Endothelial cell of umbilical vein (primary cell): Measurements from ENCODE around the gene ZBTB20. TPM values are rescaled to one million over a fixed set of nuclear protein-coding genes. Genes with fewer than 3 reads are reported as not detected.

Experiments used
- BruUV-seq: library from RNA; stranded (reverse); fragments of 400-500 nt; replicated peaks from 2 replicates; lab custom pipeline; 2021; lab: Mats Ljungman, UMichigan
- CTCF ChIA-PET: fragments of 300-600, 350-600 bp; sonication (Branson Sonifier 250); formaldehyde crosslinking; loops from one replicate; lab custom pipeline; 2021; ENCODE audit warnings: antibody characterized with exemption, inconsistent platforms; lab: Charles Lee
- POLR2A ChIA-PET: fragments of 300-600, 350-600 bp; sonication (Branson Sonifier 250); formaldehyde crosslinking; loops from one replicate; lab custom pipeline; 2021; ENCODE audit warnings: antibody characterized with exemption, inconsistent platforms; lab: Charles Lee
- DNase-seq: peaks from one replicate; pipeline ENCODE4 v3.0.0-alpha.2; 2011; ENCODE audit warnings: low read depth, low spot score
- FAIRE-seq: peaks from 2 replicates; lab custom pipeline; 2011; peaks lifted over from hg19 to GRCh38; lab: Jason Lieb, UNC
- H2AFZ ChIP-seq: 2 replicates; pipeline ENCODE4 v1.6.0; 2012; ENCODE audit warnings: low read depth, low read length, control low read depth, inconsistent platforms
- H3K27ac ChIP-seq: 2 replicates; pipeline ENCODE4 v1.5.1; 2011; ENCODE audit warnings: low read depth, mild to moderate bottlenecking, control low read depth, low read length, moderate library complexity; ENCODE audit not compliant: insufficient read depth
- H3K27me3 ChIP-seq, 2 experiments: 2 replicates each; pipeline versions ENCODE4 v1.6.0 to v1.6.1; 2011; ENCODE audit warnings: low read length in 2 of 2, mixed read lengths in 1 of 2; ENCODE audit not compliant: control insufficient read depth in 2 of 2, insufficient read depth in 2 of 2
- H3K36me3 ChIP-seq, 2 experiments: 2 replicates in 1 of 2; 3 replicates in 1 of 2; pipeline ENCODE4 v1.5.1; 2011; ENCODE audit warnings: low read length in 2 of 2, mild to moderate bottlenecking in 1 of 2, moderate library complexity in 1 of 2; ENCODE audit not compliant: control insufficient read depth in 2 of 2, insufficient read depth in 2 of 2; ENCODE audit errors: extremely low read depth in 1 of 2
- H3K4me1 ChIP-seq: 3 replicates; pipeline ENCODE4 v1.5.1; 2011; ENCODE audit warnings: mild to moderate bottlenecking, low read length; ENCODE audit not compliant: control insufficient read depth, insufficient read depth; ENCODE audit errors: extremely low read depth
- H3K4me2 ChIP-seq: 2 replicates; pipeline ENCODE4 v1.6.1; 2011; ENCODE audit warnings: low read length, control low read depth, mixed read lengths; ENCODE audit not compliant: insufficient read depth
- H3K4me3 ChIP-seq, 3 experiments: fragments of 200-600 bp in 1 of 3; sonication (generic), shearing (Covaris generic) in 1 of 3; replicated peaks in 1 of 3; 2 replicates each; pipeline ENCODE4 v1.5.1; 2011 to 2016; ENCODE audit warnings: control low read depth in 3 of 3, low read length in 3 of 3, mild to moderate bottlenecking in 2 of 3, inconsistent platforms in 1 of 3, low read depth in 1 of 3, moderate library complexity in 1 of 3; ENCODE audit not compliant: insufficient read depth in 1 of 3
- H3K79me2 ChIP-seq: 2 replicates; pipeline ENCODE4 v1.6.0; 2012; ENCODE audit warnings: low read length, inconsistent platforms; ENCODE audit not compliant: control insufficient read depth, insufficient read depth
- H3K9ac ChIP-seq: replicated peaks from 2 replicates; pipeline ENCODE3; 2011; ENCODE audit warnings: low read length, control low read depth; ENCODE audit not compliant: insufficient read depth; ENCODE audit errors: extremely low read depth
- H3K9me1 ChIP-seq: replicated peaks from 3 replicates; pipeline ENCODE4 v1.6.0; 2011; ENCODE audit warnings: mild to moderate bottlenecking, low read length; ENCODE audit not compliant: control insufficient read depth, insufficient read depth; ENCODE audit errors: extremely low read depth
- H3K9me3 ChIP-seq: replicated peaks from 2 replicates; pipeline ENCODE4 v1.5.1; 2012; ENCODE audit warnings: low read length, inconsistent platforms; ENCODE audit not compliant: control insufficient read depth, insufficient read depth
- H4K20me1 ChIP-seq: replicated peaks from 2 replicates; pipeline ENCODE3; 2011; ENCODE audit warnings: mild to moderate bottlenecking, low read length; ENCODE audit not compliant: control insufficient read depth, insufficient read depth; ENCODE audit errors: extremely low read depth
- EZH2 ChIP-seq: IDR thresholded peaks from 2 replicates; pipeline ENCODE4 v1.6.1; 2012; ENCODE audit warnings: borderline replicate concordance, low read depth, mild to moderate bottlenecking, moderate library complexity, low read length, inconsistent platforms; ENCODE audit not compliant: severe bottlenecking
- FOS ChIP-seq: IDR thresholded peaks from 2 replicates; pipeline ENCODE4 v1.6.1; 2011; ENCODE audit warnings: mild to moderate bottlenecking, low read length, moderate library complexity, borderline replicate concordance; ENCODE audit not compliant: insufficient read depth
- GATA2 ChIP-seq: IDR thresholded peaks from 2 replicates; pipeline ENCODE4 v1.7.0; 2011; ENCODE audit warnings: low read depth, mild to moderate bottlenecking, moderate library complexity, mixed read lengths, low read length; ENCODE audit not compliant: insufficient read length, insufficient read depth
- JUN ChIP-seq: IDR thresholded peaks from 2 replicates; pipeline ENCODE4 v1.6.1; 2011; ENCODE audit warnings: borderline replicate concordance, low read depth; ENCODE audit not compliant: insufficient read length, insufficient read depth
- MYC ChIP-seq: IDR thresholded peaks from one replicate; pipeline ENCODE4 v1.6.1; 2011; ENCODE audit warnings: mild to moderate bottlenecking, low read depth, low read length
- POLR2A ChIP-seq: IDR thresholded peaks from 2 replicates; pipeline ENCODE4 v1.6.1; 2012; ENCODE audit warnings: low read depth, mild to moderate bottlenecking, control low read depth, low read length
- POLR2AphosphoS5 ChIP-seq: IDR thresholded peaks from 2 replicates; pipeline ENCODE4 v1.6.1; 2012; ENCODE audit warnings: low read depth, mild to moderate bottlenecking, control low read depth, low read length, moderate library complexity; ENCODE audit not compliant: insufficient read depth
- dilution Hi-C: fragments of 300-500 bp; cut with MboI; formaldehyde crosslinking; loops from one replicate; pipeline ENCODE4 v1.15.0; 2019; ENCODE audit warnings: low sequenced_read_pairs; ENCODE audit not compliant: extremely low pct_ligation_motif_present
- intact Hi-C: fragments of 100-400 bp; cut with micrococcal nuclease; formaldehyde crosslinking; loops from one replicate; pipeline ENCODE4 v1.10.0; 2022
- polyA plus RNA-seq, 4 experiments: library from polyadenylated mRNA; depleted of rRNA in 3 of 4; stranded (reverse) in 3 of 4; unstranded in 1 of 4; fragments of >200 nt; gene quantifications; 2 replicates each; pipeline versions ENCODE4 v1.2.1 to v1.2.3, GENCODE V29; 2011 to 2012; ENCODE audit warnings: missing spikeins in 1 of 4
- total RNA-seq: library from RNA; stranded (reverse); gene quantifications from 2 replicates; pipeline ENCODE4 v1.2.3, GENCODE V29; 2021
- TF ChIP-seq, protein P1 (sequence below): IDR thresholded peaks from 2 replicates; pipeline ENCODE4 v1.6.1; 2011; ENCODE audit not compliant: insufficient read depth, insufficient read length
- TF ChIP-seq, protein P2 (sequence below), 2 donors: IDR thresholded peaks; 1 replicate in 1 of 2; 2 replicates in 1 of 2; pipeline ENCODE4 v1.5.1; 2011; ENCODE audit warnings: low read length in 2 of 2, mild to moderate bottlenecking in 2 of 2, moderate library complexity in 2 of 2, control low read depth in 1 of 2, inconsistent platforms in 1 of 2, low read depth in 1 of 2; ENCODE audit not compliant: insufficient read depth in 1 of 2; ENCODE audit errors: extremely low read depth in 1 of 2

ZBTB20 gene
- total and polyA plus RNA-seq, 2 donors (not counting 3 experiments of a cell fraction or from before 2014, with no cell fraction given) = 2.1 to 20.5 TPM

DNA sequence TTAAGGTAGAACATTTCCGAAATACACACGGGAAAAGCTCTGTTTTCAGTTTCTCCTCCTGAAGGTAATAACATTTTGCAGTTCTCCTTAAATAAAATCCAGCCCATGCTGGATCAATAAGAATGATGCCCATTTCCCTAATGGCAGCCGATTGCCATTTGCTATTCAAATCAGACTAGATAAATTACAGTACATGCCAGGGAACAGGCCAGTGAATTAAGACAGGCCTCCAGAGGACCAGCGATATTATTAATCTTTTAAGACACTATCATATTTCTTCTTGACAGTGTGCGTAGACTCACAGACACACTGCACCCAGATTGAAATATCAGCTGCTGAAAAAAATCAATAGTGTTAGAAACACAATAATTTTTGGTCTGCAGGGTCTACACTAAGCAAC lies 431.0 kb downstream of the ZBTB20 start:
- BruUV-seq = no TSS peak
- no peaks in the 10 kb centered on the region for H3K4me1 ChIP-seq
- no peak overlapping the region for H3K4me3 ChIP-seq
- H3K36me3 ChIP-seq = no peaks in the 10 kb centered on the region
- no peak overlapping the region for H3K4me2 ChIP-seq
- H3K9me1 ChIP-seq = no peaks in the 10 kb centered on the region
- TF ChIP-seq, protein P1, sequence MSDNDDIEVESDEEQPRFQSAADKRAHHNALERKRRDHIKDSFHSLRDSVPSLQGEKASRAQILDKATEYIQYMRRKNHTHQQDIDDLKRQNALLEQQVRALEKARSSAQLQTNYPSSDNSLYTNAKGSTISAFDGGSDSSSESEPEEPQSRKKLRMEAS = no peak
- no peak for TF ChIP-seq FOS
- TF ChIP-seq, protein P2, sequence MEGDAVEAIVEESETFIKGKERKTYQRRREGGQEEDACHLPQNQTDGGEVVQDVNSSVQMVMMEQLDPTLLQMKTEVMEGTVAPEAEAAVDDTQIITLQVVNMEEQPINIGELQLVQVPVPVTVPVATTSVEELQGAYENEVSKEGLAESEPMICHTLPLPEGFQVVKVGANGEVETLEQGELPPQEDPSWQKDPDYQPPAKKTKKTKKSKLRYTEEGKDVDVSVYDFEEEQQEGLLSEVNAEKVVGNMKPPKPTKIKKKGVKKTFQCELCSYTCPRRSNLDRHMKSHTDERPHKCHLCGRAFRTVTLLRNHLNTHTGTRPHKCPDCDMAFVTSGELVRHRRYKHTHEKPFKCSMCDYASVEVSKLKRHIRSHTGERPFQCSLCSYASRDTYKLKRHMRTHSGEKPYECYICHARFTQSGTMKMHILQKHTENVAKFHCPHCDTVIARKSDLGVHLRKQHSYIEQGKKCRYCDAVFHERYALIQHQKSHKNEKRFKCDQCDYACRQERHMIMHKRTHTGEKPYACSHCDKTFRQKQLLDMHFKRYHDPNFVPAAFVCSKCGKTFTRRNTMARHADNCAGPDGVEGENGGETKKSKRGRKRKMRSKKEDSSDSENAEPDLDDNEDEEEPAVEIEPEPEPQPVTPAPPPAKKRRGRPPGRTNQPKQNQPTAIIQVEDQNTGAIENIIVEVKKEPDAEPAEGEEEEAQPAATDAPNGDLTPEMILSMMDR (IDR thresholded peaks at IDR 0.05; ENCODE audit: extremely low read depth in 1 of 2, insufficient read depth in 1 of 2, low read depth in 1 of 2, low read length in 2 of 2) = no peak
- TF ChIP-seq JUN = no peak
- TF ChIP-seq GATA2 = no peak
- no peak for TF ChIP-seq MYC
- TF ChIP-seq POLR2AphosphoS5 = no peak
- TF ChIP-seq POLR2A = no peak
- no peak for TF ChIP-seq EZH2
- H3K9ac ChIP-seq = no peak overlapping the region
- dilution Hi-C loops (no loop called here), intact Hi-C loops (no loop called here)
- no peak overlapping the region for H3K27ac ChIP-seq
- no peaks in the 10 kb centered on the region for H3K79me2 ChIP-seq
- no peaks in the 10 kb centered on the region for H3K9me3 ChIP-seq
- no peaks in the 10 kb centered on the region for H3K27me3 ChIP-seq
- POLR2A ChIA-PET = no interaction called here
- no peak for DNase-seq
- CTCF ChIA-PET = interaction anchor here (1.8 kb wide), 1 partner anchor 24 kb away, joined by 5 read pairs; no protein-coding TSS in a partner anchor
- no peak for FAIRE-seq
- H4K20me1 ChIP-seq = no peaks in the 10 kb centered on the region
- H2AFZ ChIP-seq = no peak overlapping the region
